Fibroblast of the aortic adventitia (primary cell): ENCODE data around the gene EIF2AK2. TPM values are rescaled to one million over a fixed set of nuclear protein-coding genes. Genes with fewer than 3 reads are reported as not detected.

Experiments
- DNase-seq: peaks from one replicate; pipeline ENCODE4 v3.0.0-alpha.2; 2010; ENCODE audit warnings: low read depth
- H3K4me3 ChIP-seq: 2 replicates; pipeline ENCODE4 v1.5.1; 2011; ENCODE audit warnings: low read depth, mild to moderate bottlenecking, control low read depth, low read length, moderate library complexity
- CTCF ChIP-seq: IDR thresholded peaks from 2 replicates; pipeline ENCODE4 v1.5.1; 2011; ENCODE audit warnings: mild to moderate bottlenecking, low read length, control low read depth, inconsistent platforms; ENCODE audit not compliant: insufficient read depth
- total RNA-seq: library from RNA; depleted of rRNA; stranded (reverse); fragments of >200 nt; gene quantifications from 2 replicates; pipeline ENCODE4 v1.2.3, GENCODE V29; 2012; ENCODE audit warnings: low replicate concordance

EIF2AK2 gene
- total RNA-seq, 1 donor: 53.8 TPM

- peak; percentile 45 for DNase-seq
- no peak overlapping the region for H3K4me3 ChIP-seq
- TF ChIP-seq CTCF: no peak
Measured at GRCh38 chr2:37085731-37086147, 71.0 kb downstream of the EIF2AK2 start.

- DNase-seq: no peak
- no peak for TF ChIP-seq CTCF
- H3K4me3 ChIP-seq: peak overlapping the region; percentile 100
Measured at GRCh38 chr2:37084797-37085196, 72.0 kb downstream of the EIF2AK2 start.

- TF ChIP-seq CTCF: no peak
- DNase-seq: peak; percentile 96
- H3K4me3 ChIP-seq: peak within 1 kb of the TSS; percentile 100
Measured at GRCh38 chr2:37083873-37084794, 72.6 kb downstream of the EIF2AK2 start, which contains the start of the genes GPATCH11 and HEATR5B. Gene GPATCH11, plus strand, starts transcription at chr2:37084518. Its CDS starts 3,864 bp downstream, at chr2:37088382. Gene HEATR5B, minus strand, starts transcription at chr2:37084372. Its CDS starts 958 bp downstream, at chr2:37083414.

- no peak overlapping the region for H3K4me3 ChIP-seq
- no peak for DNase-seq
- no peak for TF ChIP-seq CTCF
Measured at GRCh38 chr2:37080689-37081088, 76.1 kb downstream of the EIF2AK2 start.

- TF ChIP-seq CTCF: no peak
- H3K4me3 ChIP-seq: no peak overlapping the region
- DNase-seq: no peak
Measured at GRCh38 chr2:37080266-37080665, 76.5 kb downstream of the EIF2AK2 start.

GRCh38 chr2:37070931-37071330 is 85.8 kb downstream of the EIF2AK2 start:
- no peak overlapping the region for H3K4me3 ChIP-seq
- no peak for DNase-seq
- no peak for TF ChIP-seq CTCF
